NB4 (cell line): ENCODE measurements around the gene ZNHIT1.
A peak's percentile ranks its signal among the peaks of the same experiment; 100 is the strongest.
"Not testable (repeated sequence)": the region's sequence is repeated elsewhere in the genome, so short reads cannot be mapped to it uniquely, and the experiment has no call there.

ENCODE experiments used
- DNase-seq: peaks from one replicate; pipeline ENCODE4 v3.0.0; 2010; ENCODE audit warnings: low read depth
- H3K4me3 ChIP-seq: one replicate; pipeline ENCODE4 v1.5.1; 2011; ENCODE audit warnings: mild to moderate bottlenecking, low read depth, low read length, moderate library complexity
- MYC ChIP-seq: IDR thresholded peaks from 2 replicates; pipeline ENCODE4 v1.6.1; 2011; ENCODE audit warnings: low read depth, low read length
- POLR2A ChIP-seq: IDR thresholded peaks from 2 replicates; pipeline ENCODE4 v1.6.1; 2011; ENCODE audit warnings: mild to moderate bottlenecking; ENCODE audit not compliant: insufficient read length; ENCODE audit errors: extremely low read depth
- TF ChIP-seq, protein P1 (sequence below): IDR thresholded peaks from 2 replicates; pipeline ENCODE4 v1.6.1; 2011; ENCODE audit warnings: low read depth, low read length
- TF ChIP-seq, protein P2 (sequence below): IDR thresholded peaks from one replicate; pipeline ENCODE4 v1.5.1; 2012; ENCODE audit warnings: low read depth, low read length

Gene ZNHIT1

DNA sequence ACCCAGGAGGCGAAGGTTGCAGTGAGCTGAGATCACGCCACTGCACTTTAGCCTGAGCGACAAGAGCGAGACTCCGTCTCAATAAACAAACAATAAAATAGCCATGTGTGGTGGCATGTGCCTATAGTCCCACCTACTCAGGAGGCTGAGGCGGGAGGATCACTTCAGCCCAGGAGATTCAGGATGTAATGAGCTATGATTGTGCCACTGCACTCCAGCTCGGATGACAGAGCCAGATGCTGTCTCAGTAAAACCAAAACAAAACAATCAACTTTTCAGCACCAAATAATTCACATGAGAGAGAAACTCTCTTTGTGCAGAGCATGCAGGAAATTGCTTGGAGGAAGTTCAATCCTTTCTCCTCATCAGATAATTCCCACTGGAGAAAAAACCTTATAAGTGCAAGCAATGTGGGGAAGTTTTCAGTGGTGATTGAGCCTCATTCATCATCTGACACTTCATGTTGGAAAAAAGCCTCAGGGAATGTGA, 40.3 kb downstream of the ZNHIT1 start:
- no peak for DNase-seq
- TF ChIP-seq MYC, result no peak
- TF ChIP-seq, protein P1, sequence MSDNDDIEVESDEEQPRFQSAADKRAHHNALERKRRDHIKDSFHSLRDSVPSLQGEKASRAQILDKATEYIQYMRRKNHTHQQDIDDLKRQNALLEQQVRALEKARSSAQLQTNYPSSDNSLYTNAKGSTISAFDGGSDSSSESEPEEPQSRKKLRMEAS, result no peak
- TF ChIP-seq POLR2A, result no peak
- TF ChIP-seq, protein P2, sequence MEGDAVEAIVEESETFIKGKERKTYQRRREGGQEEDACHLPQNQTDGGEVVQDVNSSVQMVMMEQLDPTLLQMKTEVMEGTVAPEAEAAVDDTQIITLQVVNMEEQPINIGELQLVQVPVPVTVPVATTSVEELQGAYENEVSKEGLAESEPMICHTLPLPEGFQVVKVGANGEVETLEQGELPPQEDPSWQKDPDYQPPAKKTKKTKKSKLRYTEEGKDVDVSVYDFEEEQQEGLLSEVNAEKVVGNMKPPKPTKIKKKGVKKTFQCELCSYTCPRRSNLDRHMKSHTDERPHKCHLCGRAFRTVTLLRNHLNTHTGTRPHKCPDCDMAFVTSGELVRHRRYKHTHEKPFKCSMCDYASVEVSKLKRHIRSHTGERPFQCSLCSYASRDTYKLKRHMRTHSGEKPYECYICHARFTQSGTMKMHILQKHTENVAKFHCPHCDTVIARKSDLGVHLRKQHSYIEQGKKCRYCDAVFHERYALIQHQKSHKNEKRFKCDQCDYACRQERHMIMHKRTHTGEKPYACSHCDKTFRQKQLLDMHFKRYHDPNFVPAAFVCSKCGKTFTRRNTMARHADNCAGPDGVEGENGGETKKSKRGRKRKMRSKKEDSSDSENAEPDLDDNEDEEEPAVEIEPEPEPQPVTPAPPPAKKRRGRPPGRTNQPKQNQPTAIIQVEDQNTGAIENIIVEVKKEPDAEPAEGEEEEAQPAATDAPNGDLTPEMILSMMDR, result no peak
- no peak overlapping the region for H3K4me3 ChIP-seq

DNA sequence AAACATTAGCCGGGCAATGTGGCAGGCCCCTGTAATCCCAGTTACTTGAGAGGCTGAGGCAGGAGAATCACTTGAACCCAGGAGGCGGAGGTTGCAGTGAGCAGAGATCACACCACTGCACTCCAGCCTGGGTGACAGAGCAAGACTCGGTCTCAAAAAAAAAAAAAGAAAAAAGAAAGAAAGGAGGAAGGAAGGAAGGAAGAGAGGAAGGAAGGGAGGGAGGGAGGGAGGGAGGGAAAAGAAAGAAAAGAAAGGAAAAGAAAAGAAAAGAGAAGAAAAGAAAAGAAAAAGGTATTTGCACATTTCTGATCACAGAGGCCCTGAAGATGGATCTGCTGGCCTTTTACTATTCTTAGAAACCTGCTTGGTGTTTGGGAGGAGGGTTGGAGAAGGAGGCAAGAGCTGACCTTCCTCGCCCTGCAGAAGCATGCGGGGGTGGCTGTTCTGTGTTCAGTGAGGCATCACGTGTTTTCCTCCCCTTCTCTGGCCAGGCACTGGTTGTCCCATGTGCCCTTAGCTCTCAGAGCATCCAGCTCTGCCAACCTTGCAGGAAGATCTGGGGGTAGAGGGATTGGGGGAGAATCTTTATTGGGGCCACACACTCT, 46.2 kb downstream of the ZNHIT1 start:
- peak; percentile 65 for DNase-seq
- TF ChIP-seq MYC, result peak; percentile 82
- TF ChIP-seq, protein P1, result peak; percentile 97
- H3K4me3 ChIP-seq, result not testable (repeated sequence)

DNA sequence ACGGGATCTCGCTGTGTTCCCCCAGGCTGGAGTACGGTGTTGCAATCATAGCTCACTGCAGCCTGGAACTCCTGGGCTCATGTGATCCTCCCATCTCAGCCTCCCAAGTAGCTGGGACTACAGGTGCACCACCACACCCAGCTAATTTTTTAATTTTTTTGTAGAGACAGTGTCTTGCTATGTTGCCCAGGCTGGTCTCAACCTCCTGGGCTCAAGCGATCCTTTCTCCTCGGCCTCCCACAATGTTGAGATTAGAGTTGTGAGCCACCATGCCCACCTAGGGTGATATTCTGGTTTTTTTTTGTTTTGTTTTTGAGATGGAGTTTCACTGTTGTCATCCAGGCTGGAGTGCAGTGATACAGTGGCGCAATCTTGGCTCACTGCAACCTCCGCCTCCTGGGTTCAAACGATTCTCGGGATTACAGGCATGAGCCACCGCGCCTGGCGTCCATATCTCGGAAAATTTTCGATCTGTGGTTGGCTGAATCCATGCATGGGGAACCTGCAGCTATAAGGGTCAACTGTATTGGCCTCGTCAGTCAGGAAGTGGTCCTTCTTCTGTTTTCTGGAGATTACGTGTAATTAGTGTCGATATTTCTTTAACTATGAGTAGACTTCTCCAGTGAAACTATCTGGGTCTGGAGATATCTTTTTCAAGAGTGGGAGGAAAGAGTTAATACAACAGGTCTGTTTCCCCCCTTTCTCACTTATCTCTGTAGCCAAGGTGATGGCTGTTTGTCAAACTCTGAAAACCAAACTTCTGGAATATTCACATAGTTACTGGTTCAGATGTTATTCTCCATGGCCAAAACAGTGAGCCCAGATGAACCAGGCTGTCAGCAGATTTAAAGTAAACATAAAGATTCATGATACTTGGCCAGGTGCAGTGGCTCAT, 47.9 kb downstream of the ZNHIT1 start:
- DNase-seq, result no peak
- H3K4me3 ChIP-seq, result no peak overlapping the region
- TF ChIP-seq, protein P2, result no peak
- no peak for TF ChIP-seq MYC
- TF ChIP-seq POLR2A, result no peak
- TF ChIP-seq, protein P1, result no peak

DNA sequence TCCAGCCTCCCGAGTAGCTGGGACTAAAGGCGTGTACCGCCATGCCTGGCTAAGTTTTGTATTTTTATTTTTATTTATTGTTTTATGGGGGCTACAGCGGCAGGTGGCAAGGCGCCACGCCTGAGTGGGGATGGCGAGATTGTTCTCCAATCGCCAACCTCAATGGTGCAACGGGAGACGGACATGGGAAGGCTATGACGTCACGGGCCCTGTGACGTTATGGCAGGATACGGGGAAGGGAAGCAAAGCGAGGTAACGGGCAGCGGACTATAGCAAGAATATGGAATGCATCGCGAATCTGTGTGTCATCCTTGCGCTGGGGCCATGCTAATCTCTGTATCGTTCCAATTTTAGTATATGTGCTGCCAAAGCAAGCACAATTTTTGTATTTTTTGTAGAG, 51.7 kb downstream of the ZNHIT1 start:
- H3K4me3 ChIP-seq, result no peak overlapping the region
- TF ChIP-seq, protein P1, result no peak
- TF ChIP-seq, protein P2, result no peak
- TF ChIP-seq POLR2A, result no peak
- no peak for TF ChIP-seq MYC
- DNase-seq, result no peak

DNA sequence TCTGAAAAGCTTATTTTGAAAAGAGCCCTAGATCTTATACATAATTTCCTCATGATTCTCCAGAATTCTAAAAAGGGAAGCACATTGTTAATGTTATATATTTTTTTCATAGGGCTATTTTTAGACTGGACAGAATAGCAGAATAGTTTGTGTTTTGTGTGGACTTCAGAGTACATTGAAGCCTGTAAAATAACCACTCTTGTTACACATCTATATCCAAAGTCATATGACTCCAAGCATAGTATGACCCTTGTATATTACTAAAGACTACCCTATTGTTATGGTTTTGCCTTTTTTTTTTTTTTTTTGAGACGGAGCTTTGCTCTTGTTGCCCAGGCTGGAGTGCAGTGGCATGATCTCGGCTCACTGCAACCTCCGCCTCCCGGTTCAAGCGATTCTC, 53.1 kb downstream of the ZNHIT1 start:
- TF ChIP-seq MYC (no peak), POLR2A (no peak)
- TF ChIP-seq, protein P1, result no peak
- TF ChIP-seq, protein P2, result no peak
- DNase-seq, result no peak
- H3K4me3 ChIP-seq, result no peak overlapping the region

DNA sequence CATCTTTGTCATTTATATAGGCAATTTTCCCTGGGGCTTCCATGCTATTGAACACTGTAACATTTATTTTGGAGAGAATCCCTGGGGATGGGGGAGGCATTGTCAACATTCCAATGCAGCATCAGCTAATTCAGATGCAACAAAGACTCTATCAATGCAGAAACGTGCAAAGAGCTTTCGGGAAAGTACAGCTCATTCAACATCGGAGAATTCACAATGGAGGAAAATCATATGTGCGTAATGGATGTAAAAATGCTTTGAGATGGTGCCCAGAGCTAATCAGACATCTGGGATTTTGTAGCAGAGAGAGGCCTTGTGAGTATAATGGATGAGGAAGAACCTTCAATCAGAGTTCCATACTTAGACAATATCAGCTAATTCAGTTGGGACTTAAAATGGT, 55.2 kb downstream of the ZNHIT1 start:
- no peak for DNase-seq
- TF ChIP-seq, protein P2, result no peak
- TF ChIP-seq POLR2A (no peak), MYC (no peak)
- TF ChIP-seq, protein P1, result no peak
- H3K4me3 ChIP-seq, result no peak overlapping the region
